ENCODE measurements around the gene CHSY1. TPM values are rescaled to one million over a fixed set of nuclear protein-coding genes. Genes with fewer than 3 reads are reported as not detected.

CHSY1 gene
- total and polyA plus RNA-seq, 2 donors (not counting 1 experiment from before 2014, with no cell fraction given) = 4.7 to 20.3 TPM

DNA sequence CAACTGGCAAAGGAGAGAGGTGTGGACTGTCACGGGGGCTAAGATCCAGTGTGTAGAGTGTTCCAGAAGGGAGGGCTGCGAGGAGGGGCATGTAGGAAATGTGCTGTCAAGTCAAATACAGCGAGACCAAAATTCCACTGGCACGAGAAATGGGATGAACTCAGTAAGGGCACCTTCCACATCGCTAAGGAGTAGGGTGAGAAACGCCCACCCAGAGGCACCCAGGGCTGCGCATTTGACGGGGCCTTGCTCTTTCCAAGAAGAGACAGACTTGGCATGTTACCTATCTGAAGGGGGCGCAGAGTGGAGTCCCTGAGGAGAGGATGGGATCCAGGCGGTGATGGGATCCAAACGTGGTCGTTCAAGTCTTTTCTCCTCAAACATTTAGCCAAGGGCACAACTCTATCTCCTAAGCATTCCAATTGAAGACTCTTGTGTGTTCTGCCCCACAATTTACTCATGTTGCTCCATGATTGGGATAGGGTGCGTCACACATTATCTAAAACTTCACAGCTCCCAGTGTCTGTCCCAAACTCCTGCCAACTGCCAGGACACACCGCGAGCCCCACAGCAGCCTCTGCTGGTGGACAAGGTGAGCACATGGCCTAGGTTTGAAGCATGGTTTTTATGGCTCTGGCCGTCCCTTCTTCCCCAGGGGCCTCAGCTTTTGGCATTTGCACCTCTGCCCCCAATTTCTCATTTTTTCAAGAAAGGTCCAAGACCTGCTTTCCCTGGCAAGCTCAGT, 17.8 kb upstream of the CHSY1 start:
- H3K4me3 Mint-ChIP-seq = no peak overlapping the region
- H3K27me3 Mint-ChIP-seq = no peaks in the 10 kb centered on the region
- no peaks in the 10 kb centered on the region for H4K20me1 ChIP-seq (ENCODE audit: control insufficient read depth, insufficient read depth, low read length, poor library complexity, severe bottlenecking)
- H2AFZ ChIP-seq (ENCODE audit: insufficient read depth, low read depth, low read length, poor library complexity, severe bottlenecking) = no peak overlapping the region
- no peaks in the 10 kb centered on the region for H3K27me3 ChIP-seq (replicated peaks in 1 of 4; ENCODE audit: control extremely low read depth in 1 of 4, control insufficient read depth in 3 of 4, insufficient read depth in 4 of 4, low read length in 3 of 4)
- H3K4me1 Mint-ChIP-seq = no peaks in the 10 kb centered on the region
- ChIA-PET POLR2A (no interaction called here), CTCF (interaction anchor here (0.7 to 2.2 kb wide), 4 partner anchors 11 to 372 kb away, joined by 4 to 6 read pairs (median 5); no protein-coding TSS in a partner anchor)
- H3K4me2 ChIP-seq (replicated peaks; ENCODE audit: low read depth, low read length, poor library complexity, severe bottlenecking) = no peak overlapping the region
- no peak overlapping the region for H3K27ac ChIP-seq (ENCODE audit: low read length in 2 of 2)
- H3K36me3 ChIP-seq (replicated peaks in 1 of 2; ENCODE audit: control extremely low read depth in 1 of 2, control insufficient read depth in 1 of 2, extremely low read depth in 1 of 2, insufficient read depth in 2 of 2, low read length in 1 of 2) = peaks cover 2 to 42% of the 10 kb centered on the region in 2 experiments
- H3K27ac Mint-ChIP-seq = peak overlapping the region; percentile 18
- TF ChIP-seq EZH2 (IDR thresholded peaks at IDR 0.05; ENCODE audit: borderline replicate concordance, insufficient read depth, low read depth, low read length, poor library complexity, severe bottlenecking) = no peak
- TF ChIP-seq, protein P1, sequence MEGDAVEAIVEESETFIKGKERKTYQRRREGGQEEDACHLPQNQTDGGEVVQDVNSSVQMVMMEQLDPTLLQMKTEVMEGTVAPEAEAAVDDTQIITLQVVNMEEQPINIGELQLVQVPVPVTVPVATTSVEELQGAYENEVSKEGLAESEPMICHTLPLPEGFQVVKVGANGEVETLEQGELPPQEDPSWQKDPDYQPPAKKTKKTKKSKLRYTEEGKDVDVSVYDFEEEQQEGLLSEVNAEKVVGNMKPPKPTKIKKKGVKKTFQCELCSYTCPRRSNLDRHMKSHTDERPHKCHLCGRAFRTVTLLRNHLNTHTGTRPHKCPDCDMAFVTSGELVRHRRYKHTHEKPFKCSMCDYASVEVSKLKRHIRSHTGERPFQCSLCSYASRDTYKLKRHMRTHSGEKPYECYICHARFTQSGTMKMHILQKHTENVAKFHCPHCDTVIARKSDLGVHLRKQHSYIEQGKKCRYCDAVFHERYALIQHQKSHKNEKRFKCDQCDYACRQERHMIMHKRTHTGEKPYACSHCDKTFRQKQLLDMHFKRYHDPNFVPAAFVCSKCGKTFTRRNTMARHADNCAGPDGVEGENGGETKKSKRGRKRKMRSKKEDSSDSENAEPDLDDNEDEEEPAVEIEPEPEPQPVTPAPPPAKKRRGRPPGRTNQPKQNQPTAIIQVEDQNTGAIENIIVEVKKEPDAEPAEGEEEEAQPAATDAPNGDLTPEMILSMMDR (IDR thresholded peaks at IDR 0.05) = no peak
- ATAC-seq (ENCODE audit: low read depth) (peak; percentile 31), DNase-seq (peak; percentile 52)
- H3K9me3 ChIP-seq (ENCODE audit: control extremely low read depth in 1 of 3, control insufficient read depth in 2 of 3, insufficient read depth in 1 of 3, low read length in 2 of 3) = no peaks in the 10 kb centered on the region
- intact Hi-C loops (cut with micrococcal nuclease) = no loop called here
- 94% methylated on average over 14 of the region's 16 CpGs for WGBS (ENCODE audit: insufficient coverage)
- no peak overlapping the region for H3K4me3 ChIP-seq (ENCODE audit: control extremely low read depth in 1 of 5, extremely low read depth in 1 of 5, insufficient read depth in 1 of 5, low read depth in 2 of 5, low read length in 4 of 5)
- H3K79me2 ChIP-seq (ENCODE audit: control insufficient read depth, insufficient read depth, low read length) = no peaks in the 10 kb centered on the region
- no peaks in the 10 kb centered on the region for H3K4me1 ChIP-seq (ENCODE audit: control insufficient read depth in 2 of 2, insufficient read depth in 2 of 2, low read length in 2 of 2)
- no peaks in the 10 kb centered on the region for H3K9me3 Mint-ChIP-seq (ENCODE audit: insufficient read depth)
- no peak overlapping the region for H3K9ac ChIP-seq (ENCODE audit: low read length)
